K562 (cell line): ENCODE results near the gene GALR1. TPM values are rescaled to one million over a fixed set of nuclear protein-coding genes. Genes with fewer than 3 reads are reported as not detected.

Experiments used
- BCOR ChIP-seq: fragments of 450-650 bp; IDR thresholded peaks from 2 replicates; pipeline ENCODE4 v1.6.1; 2016
- EGR1 ChIP-seq: fragments of 450-650 bp; conservative IDR thresholded peaks from 2 replicates; pipeline ENCODE4 v1.6.1; 2017; ENCODE audit warnings: mild to moderate bottlenecking
- ETV1 ChIP-seq: fragments of 450-650 bp; conservative IDR thresholded peaks from 2 replicates; pipeline ENCODE4 v1.6.1; 2016; ENCODE audit warnings: missing genetic modification characterization, control low read depth, low read depth, missing compliant biosample characterization
- ETV6 ChIP-seq, 3 experiments: fragments of 150-350 bp in 1 of 3; sonication (generic) in 1 of 3; formaldehyde crosslinking in 1 of 3; IDR thresholded peaks; 2 replicates each; pipeline versions ENCODE4 v1.6.1 to v1.8.0; 2014 to 2022; ENCODE audit warnings: borderline replicate concordance in 2 of 3, low read depth in 2 of 3, antibody characterized with exemption in 1 of 3, low read length in 1 of 3, mild to moderate bottlenecking in 1 of 3, missing genetic modification reagents in 1 of 3
- PTTG1 ChIP-seq: fragments of 450-650 bp; IDR thresholded peaks from 2 replicates; pipeline ENCODE4 v1.6.1; 2016; ENCODE audit warnings: low read depth, mild to moderate bottlenecking, missing genetic modification characterization, missing compliant biosample characterization
- TOE1 ChIP-seq, 2 experiments: fragments of 450-650 bp in 1 of 2; sonication (generic) in 1 of 2; formaldehyde crosslinking in 1 of 2; IDR thresholded peaks; 2 replicates each; pipeline versions ENCODE4 v1.7.1 to v1.8.0; 2016 to 2022; ENCODE audit warnings: borderline replicate concordance in 2 of 2, mild to moderate bottlenecking in 2 of 2, antibody characterized with exemption in 1 of 2, inconsistent platforms in 1 of 2, low read depth in 1 of 2, missing genetic modification reagents in 1 of 2, moderate library complexity in 1 of 2
- polyA plus RNA-seq, 8 experiments: library from polyadenylated mRNA; depleted of rRNA in 4 of 8; stranded (reverse) in 5 of 8; unstranded in 3 of 8; fragments of >200 nt; fragmentation: Nextera tagmentation in 2 of 8; fragmentation: Illumina TruSeq in 1 of 8; extraction: Ambion mirVana in 2 of 8; extraction: Trizol in 1 of 8; gene quantifications; 2 replicates each; pipeline versions ENCODE4 v1.2.1 to v1.2.3, GENCODE V29; 2011 to 2014; ENCODE audit warnings: inconsistent platforms in 1 of 8, missing spikeins in 1 of 8
- total RNA-seq, 7 experiments: library from RNA; depleted of rRNA in 6 of 7; stranded (reverse); fragments of >200 nt in 6 of 7; fragmentation: Illumina TruSeq in 2 of 7; extraction: Trizol in 2 of 7; gene quantifications; 2 replicates each; pipeline versions ENCODE4 v1.2.1 to v1.2.3, GENCODE V29; 2011 to 2021; ENCODE audit warnings: low replicate concordance in 1 of 7
- TF ChIP-seq, protein P1 (sequence below), 2 experiments: fragments of 450-650 bp in 1 of 2; sonication (generic) in 1 of 2; formaldehyde crosslinking; conservative IDR thresholded peaks; 2 replicates each; pipeline versions ENCODE4 v1.4.0 to v1.8.1; 2020 to 2022; ENCODE audit warnings: mild to moderate bottlenecking in 1 of 2, missing genetic modification reagents in 1 of 2
- TF ChIP-seq, protein P2 (sequence below): fragments of 250-450 bp; sonication (Bioruptor Pico); IDR thresholded peaks from 2 replicates; pipeline ENCODE4 v1.5.0; 2020; ENCODE audit warnings: mild to moderate bottlenecking
- TF ChIP-seq, protein P3 (sequence below): fragments of 450-650 bp; formaldehyde crosslinking; IDR thresholded peaks from 2 replicates; pipeline ENCODE4 v1.4.0; 2020; ENCODE audit warnings: mild to moderate bottlenecking

Gene GALR1
- total and polyA plus RNA-seq, 9 of the 15 experiments (the other 6 are each of a cell fraction or from before 2014, with no cell fraction given): not detected

GRCh38 chr18:77262643-77263465 lies 13.2 kb downstream of the GALR1 start (continued):
- TF ChIP-seq, protein P1, sequence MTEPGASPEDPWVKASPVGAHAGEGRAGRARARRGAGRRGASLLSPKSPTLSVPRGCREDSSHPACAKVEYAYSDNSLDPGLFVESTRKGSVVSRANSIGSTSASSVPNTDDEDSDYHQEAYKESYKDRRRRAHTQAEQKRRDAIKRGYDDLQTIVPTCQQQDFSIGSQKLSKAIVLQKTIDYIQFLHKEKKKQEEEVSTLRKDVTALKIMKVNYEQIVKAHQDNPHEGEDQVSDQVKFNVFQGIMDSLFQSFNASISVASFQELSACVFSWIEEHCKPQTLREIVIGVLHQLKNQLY (CRISPR knock-in tag; conservative IDR thresholded peaks at IDR 0.05): no peak
- TF ChIP-seq, protein P2, sequence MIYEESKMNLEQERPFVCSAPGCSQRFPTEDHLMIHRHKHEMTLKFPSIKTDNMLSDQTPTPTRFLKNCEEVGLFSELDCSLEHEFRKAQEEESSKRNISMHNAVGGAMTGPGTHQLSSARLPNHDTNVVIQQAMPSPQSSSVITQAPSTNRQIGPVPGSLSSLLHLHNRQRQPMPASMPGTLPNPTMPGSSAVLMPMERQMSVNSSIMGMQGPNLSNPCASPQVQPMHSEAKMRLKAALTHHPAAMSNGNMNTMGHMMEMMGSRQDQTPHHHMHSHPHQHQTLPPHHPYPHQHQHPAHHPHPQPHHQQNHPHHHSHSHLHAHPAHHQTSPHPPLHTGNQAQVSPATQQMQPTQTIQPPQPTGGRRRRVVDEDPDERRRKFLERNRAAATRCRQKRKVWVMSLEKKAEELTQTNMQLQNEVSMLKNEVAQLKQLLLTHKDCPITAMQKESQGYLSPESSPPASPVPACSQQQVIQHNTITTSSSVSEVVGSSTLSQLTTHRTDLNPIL (CRISPR knock-in tag): no peak
- no peak for TF ChIP-seq BCOR
- no peak for TF ChIP-seq TOE1 (IDR thresholded peaks at IDR 0.05; ENCODE audit: borderline replicate concordance)
- no peak for TF ChIP-seq TOE1 (CRISPR knock-in tag; IDR thresholded peaks at IDR 0.05; ENCODE audit: borderline replicate concordance, low read depth)
- no peak for TF ChIP-seq ETV6 (IDR thresholded peaks at IDR 0.05; ENCODE audit: borderline replicate concordance in 1 of 2, low read depth in 2 of 2, low read length in 1 of 2)
- TF ChIP-seq ETV6 (CRISPR knock-in tag; IDR thresholded peaks at IDR 0.05; ENCODE audit: borderline replicate concordance): no peak
- TF ChIP-seq EGR1: no peak
- TF ChIP-seq, protein P3, sequence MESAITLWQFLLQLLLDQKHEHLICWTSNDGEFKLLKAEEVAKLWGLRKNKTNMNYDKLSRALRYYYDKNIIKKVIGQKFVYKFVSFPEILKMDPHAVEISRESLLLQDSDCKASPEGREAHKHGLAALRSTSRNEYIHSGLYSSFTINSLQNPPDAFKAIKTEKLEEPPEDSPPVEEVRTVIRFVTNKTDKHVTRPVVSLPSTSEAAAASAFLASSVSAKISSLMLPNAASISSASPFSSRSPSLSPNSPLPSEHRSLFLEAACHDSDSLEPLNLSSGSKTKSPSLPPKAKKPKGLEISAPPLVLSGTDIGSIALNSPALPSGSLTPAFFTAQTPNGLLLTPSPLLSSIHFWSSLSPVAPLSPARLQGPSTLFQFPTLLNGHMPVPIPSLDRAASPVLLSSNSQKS (CRISPR knock-in tag): no peak
- TF ChIP-seq ETV1 (tag): no peak
- no peak for TF ChIP-seq PTTG1 (tag)
